IPS DF 4.7 (cell line): ENCODE data around the gene DHX38.
"Not testable (repeated sequence)": the region's sequence is repeated elsewhere in the genome, so short reads cannot be mapped to it uniquely, and the experiment has no call there.

ENCODE experiments used
- DNase-seq: peaks from one replicate; pipeline ENCODE4 v3.0.0-alpha.2; 2013; ENCODE audit warnings: low spot score; ENCODE audit errors: extremely low read depth

The DHX38 gene

DNA sequence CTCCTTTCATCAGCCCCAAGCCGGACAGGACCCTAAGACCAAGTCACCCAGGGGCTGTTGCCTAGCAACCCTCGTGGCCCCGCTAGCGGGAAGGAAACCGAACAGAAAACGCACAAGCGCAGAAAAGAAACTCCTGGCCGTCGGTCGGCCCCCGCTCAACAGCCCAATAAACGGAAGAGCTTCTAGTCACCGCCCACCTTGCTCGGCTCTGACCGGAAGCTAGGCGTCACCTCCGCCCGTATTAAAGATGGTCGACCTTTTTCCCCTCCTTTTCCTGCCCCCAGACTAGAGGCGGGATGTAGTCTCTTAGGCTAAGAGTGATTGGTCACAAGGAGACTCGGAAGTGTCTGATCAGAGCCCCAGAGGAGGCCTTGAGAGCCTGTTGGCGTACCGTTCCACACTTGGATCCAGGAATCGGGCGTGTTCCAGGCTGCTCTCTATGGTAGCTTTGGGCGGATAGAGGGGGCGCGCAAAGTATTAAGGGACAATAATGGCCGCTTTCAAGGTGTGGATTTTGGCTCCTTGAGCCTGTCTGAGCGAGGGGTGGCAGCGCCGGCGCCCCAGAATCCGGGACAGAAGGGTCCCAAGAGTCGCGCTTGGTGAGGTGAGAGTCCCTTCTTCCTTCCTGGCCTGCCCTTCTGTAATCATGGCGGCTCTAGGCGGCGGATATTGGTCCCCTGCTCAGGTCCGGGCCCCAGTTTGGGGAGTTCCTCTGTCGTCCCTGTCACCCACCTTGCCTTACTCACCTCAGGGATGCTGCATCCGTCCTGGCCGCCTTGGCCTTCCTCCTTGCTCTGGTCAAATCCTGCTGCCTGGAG lies at the start of gene DHX38, which contains the start of gene TXNL4B:
Gene DHX38, plus strand, starts transcription at position 400 of the 818 bp plus-strand sequence. CDS start 2,311 bp downstream, outside the sequence.
Gene TXNL4B, minus strand, starts transcription at position 173 of the 818 bp plus-strand sequence. CDS start 2,871 bp downstream, outside the sequence.
- DNase-seq = peak; percentile 98

DNA sequence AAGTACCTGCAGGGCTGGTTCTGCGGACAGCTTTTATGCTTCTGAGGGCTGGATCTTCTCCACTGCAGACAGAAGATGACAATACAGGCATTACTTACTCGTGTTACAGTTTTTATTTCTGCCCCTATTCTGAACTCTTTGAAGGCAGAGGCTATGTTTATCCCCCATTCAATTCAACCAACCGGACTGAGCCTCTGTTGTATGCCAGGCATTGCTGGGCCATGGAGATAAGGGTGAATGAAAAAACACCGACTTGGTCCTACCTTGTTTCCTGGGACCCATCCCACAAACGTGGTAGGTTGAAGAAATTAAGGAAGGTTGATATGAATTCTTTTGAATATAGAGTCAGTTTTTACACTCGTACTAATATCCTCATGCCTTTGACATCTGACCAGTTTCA lies 49.4 kb upstream of the DHX38 start:
- no peak for DNase-seq

DNA sequence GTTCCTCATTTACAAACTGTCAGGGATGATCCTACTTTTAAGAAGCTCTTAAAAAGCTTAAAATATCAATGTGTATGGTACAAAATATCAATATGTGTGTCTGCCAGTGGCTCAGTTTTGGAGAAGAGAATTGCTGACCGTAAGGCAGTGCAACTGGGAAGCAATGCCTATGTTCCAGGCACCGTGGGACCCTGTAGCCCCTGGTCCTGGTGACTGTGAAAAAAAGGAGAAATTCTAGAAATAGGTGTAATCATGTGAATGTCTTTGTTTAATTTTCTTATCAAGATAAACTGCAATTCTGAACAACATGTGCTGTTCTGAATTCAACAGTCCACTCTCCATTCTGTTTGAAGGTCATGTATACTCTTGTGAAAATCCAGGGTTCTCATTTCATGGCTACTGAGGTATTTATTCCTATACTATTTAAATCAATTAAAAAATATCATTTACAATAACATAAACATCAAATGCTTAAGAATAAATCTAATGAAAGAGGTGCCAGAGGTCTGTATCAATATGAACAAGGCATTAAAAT lies 48.8 kb upstream of the DHX38 start:
- no peak for DNase-seq

DNA sequence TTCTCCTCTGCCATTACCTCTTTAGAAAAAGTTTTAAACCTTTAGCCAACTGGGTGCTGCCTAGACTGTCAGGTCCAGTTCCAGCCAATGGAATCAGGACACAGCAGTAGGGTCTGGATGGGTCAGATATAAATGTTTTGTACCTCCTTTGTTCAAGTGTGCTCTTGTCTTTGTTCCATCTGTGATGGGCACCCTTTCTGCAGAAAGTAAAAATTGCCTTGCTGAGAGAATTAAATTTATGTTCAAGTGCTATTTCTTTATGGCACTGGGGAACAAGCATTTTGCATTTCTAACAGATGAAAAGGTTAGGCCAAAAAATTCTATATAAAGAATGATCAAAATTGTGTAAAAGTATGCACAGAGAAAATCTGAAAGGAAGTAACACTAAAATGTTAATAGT lies 44.5 kb upstream of the DHX38 start:
- no peak for DNase-seq

DNA sequence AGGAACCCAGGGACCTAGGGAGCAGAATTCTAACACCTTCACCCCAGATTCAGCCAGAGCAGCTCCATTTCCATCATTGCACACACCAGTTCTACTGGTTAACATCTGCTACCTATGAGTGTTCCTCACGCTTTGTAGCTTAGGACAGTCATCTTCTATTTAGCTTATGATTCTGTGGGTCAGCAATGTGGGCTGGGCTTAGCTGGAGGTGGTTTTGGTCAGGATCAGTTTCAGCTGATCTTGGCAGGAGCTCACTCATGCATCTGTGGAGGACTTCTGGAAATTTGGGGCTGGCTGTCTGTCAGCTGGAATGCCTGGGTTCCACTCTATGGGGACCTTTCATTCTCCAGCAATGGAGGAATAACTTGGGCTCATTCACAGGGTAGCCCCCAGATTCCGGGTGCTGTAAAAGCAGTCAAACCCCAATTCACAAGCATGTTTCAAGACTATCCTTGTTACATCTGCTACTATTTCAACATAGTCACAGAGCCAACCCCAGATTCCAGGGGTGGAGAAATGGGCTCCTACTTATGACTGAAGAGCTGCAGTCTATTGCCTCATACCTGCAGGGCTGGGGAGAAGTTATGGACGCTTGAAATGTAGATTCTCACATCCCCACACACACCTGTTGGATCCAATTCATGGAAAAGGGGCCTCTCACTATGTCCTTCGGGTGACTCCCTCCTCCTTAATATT lies 42.7 kb upstream of the DHX38 start:
- no peak for DNase-seq

DNA sequence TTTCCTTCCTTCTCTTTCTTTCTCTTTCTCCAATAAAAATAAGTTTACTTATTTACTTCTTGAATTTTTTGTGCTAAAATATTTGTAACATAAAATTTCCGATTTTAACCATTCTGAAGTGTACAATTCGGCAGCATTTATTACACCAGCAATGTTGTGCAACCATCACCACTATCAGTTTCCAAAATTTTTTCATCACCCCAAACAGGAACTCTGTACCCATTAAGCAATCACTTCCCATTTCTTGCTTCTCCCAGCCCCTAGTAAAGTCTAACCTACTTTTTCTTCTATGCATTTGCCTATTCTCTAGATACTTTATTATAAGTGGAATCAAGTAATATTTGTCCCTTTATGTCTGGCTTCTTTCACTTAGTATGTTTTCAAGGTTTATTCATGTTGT lies 41.8 kb upstream of the DHX38 start:
- DNase-seq = no peak

DNA sequence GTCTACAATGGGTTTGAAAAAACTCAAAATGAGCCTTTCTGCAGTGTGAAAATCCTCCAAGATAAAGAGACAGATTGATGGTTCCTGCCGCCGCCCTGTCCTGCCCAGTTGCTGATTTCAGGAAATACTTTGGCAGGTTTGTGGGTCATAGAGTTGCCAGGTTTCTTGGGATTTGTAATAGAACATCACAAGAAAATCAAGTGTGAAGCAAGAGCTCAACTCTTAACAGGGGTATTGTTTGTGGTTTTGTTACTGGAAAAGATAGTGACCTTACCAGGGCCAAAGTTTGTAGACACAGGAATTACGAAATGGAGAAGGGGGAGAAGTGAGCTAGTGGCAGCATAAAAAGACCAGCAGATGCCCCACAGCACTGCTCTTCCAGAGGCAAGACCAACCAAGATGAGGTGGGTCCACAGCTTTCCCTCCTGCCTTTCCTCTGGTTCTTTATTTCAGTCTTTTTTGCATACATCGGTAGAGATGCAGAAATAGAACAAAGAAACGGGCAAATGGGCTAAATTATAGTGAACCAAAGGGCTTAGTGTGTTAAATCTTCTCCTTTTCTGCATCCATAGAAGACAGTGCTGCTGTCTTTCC lies 39.3 kb upstream of the DHX38 start, which contains the start of gene HP:
Gene HP, plus strand, starts transcription at position 252 of the 594 bp plus-strand sequence. Its CDS starts 148 bp downstream, at position 400.
- not testable (repeated sequence) for DNase-seq

DNA sequence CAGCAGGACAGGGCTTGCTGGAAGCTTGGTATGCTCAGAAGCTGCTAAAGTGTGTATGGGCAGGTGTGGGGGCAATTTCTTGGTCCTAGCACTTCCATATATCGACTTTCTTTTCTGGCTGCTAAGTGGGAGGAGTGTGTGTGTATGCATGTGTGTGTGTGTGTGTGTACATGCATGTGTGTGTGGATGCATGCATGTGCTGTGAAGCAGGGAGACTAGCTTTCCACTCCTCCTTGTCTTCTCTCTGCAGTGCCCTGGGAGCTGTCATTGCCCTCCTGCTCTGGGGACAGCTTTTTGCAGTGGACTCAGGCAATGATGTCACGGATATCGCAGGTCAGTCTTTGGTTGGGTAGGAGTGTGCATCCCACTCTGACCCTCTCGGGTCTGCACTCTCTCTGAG lies 37.7 kb upstream of the DHX38 start:
- DNase-seq = no peak

DNA sequence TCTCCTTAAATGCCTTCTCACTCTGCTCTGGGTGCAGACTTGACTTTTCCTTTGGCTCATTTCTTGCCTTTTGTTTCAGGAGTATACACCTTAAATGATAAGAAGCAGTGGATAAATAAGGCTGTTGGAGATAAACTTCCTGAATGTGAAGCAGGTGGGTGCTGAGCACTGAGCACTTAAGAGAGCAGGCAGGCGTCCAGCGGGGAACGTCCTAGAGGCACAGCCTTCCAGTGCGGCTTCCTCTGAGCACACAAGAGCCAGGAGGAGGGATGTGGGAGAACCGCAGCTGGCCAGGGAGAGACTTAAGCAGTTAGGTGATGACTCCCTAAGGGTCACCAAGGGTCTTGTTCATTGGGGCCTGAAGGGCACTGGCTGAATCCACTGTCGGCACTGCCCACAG lies 36.3 kb upstream of the DHX38 start:
- not testable (repeated sequence) for DNase-seq

DNA sequence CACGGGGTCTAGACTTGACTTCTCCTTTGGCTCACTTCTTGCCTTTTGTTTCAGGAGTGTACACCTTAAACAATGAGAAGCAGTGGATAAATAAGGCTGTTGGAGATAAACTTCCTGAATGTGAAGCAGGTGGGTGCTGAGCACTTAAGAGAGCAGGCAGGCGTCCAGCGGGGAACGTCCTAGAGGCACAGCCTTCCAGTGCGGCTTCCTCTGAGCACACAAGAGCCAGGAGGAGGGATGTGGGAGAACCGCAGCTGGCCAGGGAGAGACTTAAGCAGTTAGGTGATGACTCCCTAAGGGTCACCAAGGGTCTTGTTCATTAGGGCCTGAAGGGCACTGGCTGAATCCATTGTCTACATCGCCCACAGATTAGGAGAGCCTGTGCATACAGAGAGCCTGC lies 34.6 kb upstream of the DHX38 start:
- DNase-seq = not testable (repeated sequence)

DNA sequence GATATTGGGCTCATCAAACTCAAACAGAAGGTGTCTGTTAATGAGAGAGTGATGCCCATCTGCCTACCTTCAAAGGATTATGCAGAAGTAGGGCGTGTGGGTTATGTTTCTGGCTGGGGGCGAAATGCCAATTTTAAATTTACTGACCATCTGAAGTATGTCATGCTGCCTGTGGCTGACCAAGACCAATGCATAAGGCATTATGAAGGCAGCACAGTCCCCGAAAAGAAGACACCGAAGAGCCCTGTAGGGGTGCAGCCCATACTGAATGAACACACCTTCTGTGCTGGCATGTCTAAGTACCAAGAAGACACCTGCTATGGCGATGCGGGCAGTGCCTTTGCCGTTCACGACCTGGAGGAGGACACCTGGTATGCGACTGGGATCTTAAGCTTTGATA lies 33.2 kb upstream of the DHX38 start:
- no peak for DNase-seq

DNA sequence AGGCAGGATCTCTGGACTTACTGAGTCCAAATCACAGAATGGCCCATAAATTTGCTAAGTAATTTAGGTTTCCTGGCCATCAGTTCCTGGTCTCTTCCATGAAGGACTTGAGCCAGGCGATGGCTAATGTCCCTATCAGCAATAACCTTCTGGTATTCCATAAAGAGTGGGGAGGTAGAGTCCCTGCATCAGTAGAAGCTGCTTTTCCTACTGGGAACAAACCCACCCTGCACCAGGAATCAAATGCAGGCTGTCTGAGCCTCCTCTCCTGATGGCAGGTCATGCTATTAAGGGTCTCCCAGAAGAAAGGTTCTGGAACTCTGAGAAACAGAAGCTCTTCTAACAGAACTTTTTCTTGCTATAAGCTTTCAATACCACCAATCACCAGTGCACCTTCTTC lies 32.1 kb upstream of the DHX38 start:
- no peak for DNase-seq

DNA sequence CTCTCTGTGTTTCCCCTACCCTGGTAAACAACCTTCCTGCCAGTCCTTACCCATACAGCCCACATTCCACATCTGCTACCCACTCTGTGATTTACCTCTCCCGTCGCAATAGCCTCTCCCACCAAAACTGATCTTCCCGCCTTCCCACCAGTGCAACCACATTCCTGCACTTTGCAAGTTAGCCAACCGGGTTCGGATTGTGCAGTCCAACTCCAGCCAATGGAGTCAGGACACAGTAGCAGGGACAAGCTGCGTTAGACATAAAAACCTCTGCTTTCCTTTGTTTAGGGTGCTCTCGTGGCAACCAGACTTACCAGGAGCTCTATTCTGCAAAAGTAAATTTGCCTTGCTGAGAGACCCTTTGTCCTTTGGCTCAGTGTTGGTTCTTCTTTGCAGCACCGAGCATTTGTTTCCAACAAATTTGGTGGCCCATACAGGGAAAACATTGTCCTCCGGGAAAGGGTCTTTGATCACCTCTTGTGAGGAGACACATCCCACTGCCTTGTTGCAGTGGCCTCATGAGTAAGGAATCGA lies 29.2 kb upstream of the DHX38 start:
- no peak for DNase-seq

DNA sequence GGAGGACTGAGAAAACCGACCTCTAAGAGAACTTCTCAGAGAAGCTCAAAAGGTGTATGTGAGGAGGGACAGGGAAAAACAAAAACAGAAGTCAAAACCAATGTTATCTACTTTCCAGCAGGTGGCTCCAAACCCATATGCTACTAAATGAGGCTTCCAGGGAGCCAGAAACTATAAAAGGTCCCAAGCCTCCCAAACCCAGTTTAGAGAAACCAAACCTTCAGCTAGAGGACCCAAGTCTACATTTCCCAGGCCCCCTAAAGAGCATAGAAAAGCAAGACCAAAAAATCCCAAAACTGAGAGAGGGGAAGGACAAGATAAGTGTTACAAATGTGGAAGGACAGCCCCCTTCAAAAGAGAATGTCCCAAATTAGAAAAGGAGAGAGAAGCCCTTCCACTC lies 26.9 kb upstream of the DHX38 start:
- DNase-seq = no peak

DNA sequence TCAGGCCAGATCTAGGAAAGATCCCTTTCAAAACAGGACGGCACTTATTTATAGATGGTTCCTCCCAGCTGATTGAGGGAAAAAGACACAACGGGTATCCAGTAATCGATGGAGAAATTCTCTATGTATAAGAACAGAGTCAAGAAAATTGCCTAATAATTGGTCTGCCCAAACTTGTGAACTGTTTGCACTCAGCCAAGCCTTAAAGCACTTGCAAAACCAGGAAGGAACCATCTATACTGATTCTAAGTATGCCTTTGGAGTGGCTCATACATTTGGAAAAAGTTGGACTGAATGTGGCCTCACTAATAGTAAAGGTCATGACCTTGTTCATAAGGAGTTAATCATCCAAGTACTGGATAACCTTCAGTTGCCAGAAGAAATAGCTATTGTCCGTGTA lies 24.7 kb upstream of the DHX38 start:
- no peak for DNase-seq

DNA sequence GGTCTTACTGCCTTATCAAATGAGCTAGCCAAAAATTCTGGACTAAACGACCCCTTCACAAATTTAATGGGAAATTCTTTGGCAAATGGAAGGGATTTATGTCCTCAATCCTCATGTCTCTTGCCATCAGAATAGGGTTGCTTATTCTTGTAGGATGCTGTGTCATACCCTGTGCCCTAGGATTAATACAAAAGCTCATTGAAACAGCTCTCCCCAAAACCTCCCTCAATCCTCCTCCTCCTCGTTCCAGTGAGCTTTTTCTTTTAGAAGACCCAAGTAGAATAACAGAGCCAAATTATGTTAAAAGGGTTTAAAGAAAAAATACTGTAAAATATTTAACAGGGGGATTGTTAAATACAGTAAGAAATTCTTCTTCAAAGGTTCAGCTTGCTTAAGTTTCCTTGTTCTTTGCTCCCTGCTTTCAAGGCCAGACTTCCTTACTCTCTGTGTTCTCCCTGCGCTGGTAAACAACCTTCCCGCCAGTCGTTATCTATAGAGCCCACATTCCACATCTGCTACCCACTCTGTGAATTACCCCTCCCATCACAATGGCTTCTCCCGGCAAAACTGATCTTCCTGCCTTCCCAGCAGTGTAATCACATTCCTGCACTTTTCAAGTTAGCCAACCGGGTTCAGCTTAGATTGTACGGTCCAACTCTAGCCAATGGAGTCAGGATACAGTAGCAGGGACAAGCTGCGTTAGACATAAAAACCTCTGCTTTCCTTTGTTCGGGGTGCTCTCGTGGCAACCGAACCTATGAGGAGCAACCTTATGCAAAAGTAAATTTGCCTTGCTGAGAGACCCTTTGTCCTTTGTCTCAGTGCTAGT lies 20.9 kb upstream of the DHX38 start:
- no peak for DNase-seq

DNA sequence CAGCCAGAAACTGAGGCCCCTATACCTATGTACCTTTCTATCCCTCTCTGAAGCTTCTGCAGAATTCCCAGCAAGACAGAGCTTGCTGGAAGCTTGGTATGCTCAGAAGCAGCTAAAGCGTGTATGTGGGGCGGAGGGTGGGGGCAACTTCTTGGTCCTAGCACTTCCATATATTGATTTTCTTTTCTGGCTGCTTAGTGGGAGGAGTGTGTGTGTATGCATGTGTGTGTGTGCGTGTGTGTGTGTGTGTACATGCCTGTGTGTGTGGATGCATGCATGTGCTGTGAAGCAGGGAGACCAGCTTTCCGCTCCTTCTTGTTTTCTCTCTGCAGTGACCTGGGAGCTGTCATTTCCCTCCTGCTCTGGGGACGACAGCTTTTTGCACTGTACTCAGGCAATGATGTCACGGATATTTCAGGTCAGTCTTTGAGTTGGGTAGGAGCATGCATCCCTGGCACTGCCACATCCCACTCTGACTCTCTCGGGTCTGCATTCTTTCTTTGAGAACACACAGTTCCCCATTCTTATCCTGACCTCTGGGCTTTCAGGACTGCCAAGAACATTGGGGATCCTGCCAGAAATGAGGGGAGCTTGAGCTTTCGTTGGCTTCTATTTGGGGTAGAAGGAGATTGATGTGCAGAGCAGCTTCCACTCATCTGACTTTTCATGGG lies 20.0 kb upstream of the DHX38 start:
- DNase-seq = no peak

DNA sequence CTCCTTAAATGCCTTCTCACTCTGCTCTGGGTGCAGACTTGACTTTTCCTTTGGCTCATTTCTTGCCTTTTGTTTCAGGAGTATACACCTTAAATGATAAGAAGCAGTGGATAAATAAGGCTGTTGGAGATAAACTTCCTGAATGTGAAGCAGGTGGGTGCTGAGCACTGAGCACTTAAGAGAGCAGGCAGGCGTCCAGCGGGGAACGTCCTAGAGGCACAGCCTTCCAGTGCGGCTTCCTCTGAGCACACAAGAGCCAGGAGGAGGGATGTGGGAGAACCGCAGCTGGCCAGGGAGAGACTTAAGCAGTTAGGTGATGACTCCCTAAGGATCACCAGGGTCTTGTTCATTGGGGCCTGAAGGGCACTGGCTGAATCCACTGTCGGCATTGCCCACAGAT lies 18.6 kb upstream of the DHX38 start:
- DNase-seq = not testable (repeated sequence)

DNA sequence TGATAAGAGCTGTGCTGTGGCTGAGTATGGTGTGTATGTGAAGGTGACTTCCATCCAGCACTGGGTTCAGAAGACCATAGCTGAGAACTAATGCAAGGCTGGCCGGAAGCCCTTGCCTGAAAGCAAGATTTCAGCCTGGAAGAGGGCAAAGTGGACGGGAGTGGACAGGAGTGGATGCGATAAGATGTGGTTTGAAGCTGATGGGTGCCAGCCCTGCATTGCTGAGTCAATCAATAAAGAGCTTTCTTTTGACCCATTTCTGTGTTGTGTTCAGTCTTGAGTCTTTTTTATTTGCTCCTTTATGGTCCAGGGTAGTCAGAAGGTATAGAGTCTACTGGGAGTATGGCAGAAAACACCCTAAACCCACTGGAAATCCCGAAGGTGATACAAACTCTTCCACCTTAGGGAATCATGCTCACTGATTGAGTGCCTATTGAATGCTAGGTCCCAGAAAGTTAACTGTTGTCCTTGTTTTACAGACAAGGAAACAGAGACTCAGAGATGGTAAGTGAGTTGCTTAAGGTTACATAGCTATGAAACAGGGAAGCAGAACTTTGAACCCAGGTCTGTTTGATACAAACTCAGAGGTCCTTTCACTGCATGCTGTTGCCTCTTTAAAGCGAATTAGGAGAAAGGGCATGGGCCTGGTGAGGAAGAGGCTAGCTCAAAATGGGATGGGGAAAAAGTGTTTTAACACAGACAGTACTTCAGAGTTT lies 16.5 kb upstream of the DHX38 start:
- not testable (repeated sequence) for DNase-seq
